ENCODE measurements around the gene PDE8A. TPM values are rescaled to one million over a fixed set of nuclear protein-coding genes. Genes with fewer than 3 reads are reported as not detected.

Gene PDE8A
- total and polyA plus RNA-seq, 4 donors: 11.2 to 47.5 (median 16.6) TPM

DNA sequence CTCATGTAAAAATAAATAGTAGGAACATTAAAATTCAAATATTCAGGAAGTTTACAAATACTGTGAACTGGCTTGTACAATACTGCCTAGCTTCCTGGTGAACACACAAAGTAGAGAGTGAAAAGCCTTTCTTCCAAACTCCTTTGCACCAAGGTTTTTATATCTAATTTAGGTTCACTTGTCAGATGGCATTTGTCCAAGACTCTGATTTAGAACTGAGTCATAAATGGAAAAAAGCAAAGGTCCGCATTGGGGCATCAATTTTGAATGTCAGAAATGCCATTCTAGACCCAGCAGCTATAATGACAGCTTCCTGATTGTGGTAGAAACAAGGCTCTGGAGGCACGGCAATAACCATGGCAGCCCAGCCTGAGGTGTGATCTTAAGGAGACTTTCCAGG, 160.7 kb downstream of the PDE8A start (continued):
- TF ChIP-seq, protein P1, sequence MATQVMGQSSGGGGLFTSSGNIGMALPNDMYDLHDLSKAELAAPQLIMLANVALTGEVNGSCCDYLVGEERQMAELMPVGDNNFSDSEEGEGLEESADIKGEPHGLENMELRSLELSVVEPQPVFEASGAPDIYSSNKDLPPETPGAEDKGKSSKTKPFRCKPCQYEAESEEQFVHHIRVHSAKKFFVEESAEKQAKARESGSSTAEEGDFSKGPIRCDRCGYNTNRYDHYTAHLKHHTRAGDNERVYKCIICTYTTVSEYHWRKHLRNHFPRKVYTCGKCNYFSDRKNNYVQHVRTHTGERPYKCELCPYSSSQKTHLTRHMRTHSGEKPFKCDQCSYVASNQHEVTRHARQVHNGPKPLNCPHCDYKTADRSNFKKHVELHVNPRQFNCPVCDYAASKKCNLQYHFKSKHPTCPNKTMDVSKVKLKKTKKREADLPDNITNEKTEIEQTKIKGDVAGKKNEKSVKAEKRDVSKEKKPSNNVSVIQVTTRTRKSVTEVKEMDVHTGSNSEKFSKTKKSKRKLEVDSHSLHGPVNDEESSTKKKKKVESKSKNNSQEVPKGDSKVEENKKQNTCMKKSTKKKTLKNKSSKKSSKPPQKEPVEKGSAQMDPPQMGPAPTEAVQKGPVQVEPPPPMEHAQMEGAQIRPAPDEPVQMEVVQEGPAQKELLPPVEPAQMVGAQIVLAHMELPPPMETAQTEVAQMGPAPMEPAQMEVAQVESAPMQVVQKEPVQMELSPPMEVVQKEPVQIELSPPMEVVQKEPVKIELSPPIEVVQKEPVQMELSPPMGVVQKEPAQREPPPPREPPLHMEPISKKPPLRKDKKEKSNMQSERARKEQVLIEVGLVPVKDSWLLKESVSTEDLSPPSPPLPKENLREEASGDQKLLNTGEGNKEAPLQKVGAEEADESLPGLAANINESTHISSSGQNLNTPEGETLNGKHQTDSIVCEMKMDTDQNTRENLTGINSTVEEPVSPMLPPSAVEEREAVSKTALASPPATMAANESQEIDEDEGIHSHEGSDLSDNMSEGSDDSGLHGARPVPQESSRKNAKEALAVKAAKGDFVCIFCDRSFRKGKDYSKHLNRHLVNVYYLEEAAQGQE (IDR thresholded peaks at IDR 0.05): no peak
- TF ChIP-seq, protein P2, sequence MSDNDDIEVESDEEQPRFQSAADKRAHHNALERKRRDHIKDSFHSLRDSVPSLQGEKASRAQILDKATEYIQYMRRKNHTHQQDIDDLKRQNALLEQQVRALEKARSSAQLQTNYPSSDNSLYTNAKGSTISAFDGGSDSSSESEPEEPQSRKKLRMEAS (IDR thresholded peaks at IDR 0.05): no peak
- TF ChIP-seq HNF4G (IDR thresholded peaks at IDR 0.05) (no peak), YY1 (IDR thresholded peaks at IDR 0.05) (no peak)

DNA sequence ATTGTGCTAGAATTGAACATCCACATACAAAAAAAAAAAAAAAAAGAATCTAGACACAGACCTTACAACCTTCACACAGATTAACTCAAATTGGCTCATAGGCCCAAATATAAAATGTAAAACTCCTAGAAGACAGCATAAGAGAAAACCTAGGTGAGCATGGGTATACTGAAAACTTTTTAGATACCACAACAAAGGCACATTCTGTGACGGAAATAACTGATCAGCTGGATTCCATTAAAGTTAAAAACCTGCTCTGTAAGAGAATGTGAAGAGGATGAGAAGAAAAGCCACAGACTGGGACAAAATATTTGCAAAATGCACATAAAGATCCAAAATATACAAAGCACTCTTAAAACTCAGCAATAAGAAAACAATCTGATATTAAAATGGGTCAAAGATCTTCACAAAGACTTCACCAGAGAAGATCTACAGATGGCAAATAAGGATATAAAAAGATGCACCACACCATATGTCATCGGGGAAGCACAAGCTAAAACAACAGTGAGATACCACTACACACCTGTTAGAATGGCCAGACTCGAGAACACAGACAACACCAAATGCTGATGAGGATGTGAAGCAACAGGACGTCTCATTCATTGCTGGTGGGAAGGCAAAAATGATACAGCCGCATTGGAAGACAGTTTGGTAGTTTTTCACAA, 167.9 kb downstream of the PDE8A start:
- no peak for DNase-seq (ENCODE audit: low spot score)
- H3K36me3 ChIP-seq (ENCODE audit: control insufficient read depth in 4 of 4, insufficient read depth in 3 of 4, low read depth in 1 of 4, low read length in 3 of 4): no peaks in the 10 kb centered on the region
- WGBS: 87% methylated on average over 5 of the region's 5 CpGs
- no peak overlapping the region for H3K9ac ChIP-seq (ENCODE audit: low read depth in 1 of 2, low read length in 2 of 2)
- H3K4me3 ChIP-seq (ENCODE audit: low read depth in 1 of 3, low read length in 3 of 3): no peak overlapping the region
- no peak for TF ChIP-seq RAD21 (IDR thresholded peaks at IDR 0.05)
- TF ChIP-seq JUND (IDR thresholded peaks at IDR 0.05): no peak
- TF ChIP-seq, protein P2 (IDR thresholded peaks at IDR 0.05): no peak
- TF ChIP-seq, protein P3, sequence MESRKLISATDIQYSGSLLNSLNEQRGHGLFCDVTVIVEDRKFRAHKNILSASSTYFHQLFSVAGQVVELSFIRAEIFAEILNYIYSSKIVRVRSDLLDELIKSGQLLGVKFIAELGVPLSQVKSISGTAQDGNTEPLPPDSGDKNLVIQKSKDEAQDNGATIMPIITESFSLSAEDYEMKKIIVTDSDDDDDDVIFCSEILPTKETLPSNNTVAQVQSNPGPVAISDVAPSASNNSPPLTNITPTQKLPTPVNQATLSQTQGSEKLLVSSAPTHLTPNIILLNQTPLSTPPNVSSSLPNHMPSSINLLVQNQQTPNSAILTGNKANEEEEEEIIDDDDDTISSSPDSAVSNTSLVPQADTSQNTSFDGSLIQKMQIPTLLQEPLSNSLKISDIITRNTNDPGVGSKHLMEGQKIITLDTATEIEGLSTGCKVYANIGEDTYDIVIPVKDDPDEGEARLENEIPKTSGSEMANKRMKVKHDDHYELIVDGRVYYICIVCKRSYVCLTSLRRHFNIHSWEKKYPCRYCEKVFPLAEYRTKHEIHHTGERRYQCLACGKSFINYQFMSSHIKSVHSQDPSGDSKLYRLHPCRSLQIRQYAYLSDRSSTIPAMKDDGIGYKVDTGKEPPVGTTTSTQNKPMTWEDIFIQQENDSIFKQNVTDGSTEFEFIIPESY (IDR thresholded peaks at IDR 0.05): no peak
- no peak for TF ChIP-seq FOXA1 (IDR thresholded peaks at IDR 0.05)
- TF ChIP-seq FOXA2 (IDR thresholded peaks at IDR 0.05): no peak
- no peak for TF ChIP-seq EGR1 (IDR thresholded peaks at IDR 0.05; ENCODE audit: low read depth in 2 of 2)
- TF ChIP-seq, protein P4, sequence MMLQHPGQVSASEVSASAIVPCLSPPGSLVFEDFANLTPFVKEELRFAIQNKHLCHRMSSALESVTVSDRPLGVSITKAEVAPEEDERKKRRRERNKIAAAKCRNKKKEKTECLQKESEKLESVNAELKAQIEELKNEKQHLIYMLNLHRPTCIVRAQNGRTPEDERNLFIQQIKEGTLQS (IDR thresholded peaks at IDR 0.05): no peak
- no peak for TF ChIP-seq SP1 (IDR thresholded peaks at IDR 0.05)
- no peak for TF ChIP-seq GABPA (IDR thresholded peaks at IDR 0.05 in 1 of 2, conservative IDR thresholded peaks at IDR 0.05 in 1 of 2)
- TF ChIP-seq HNF4A (conservative IDR thresholded peaks at IDR 0.05): no peak
- no peak for TF ChIP-seq YY1 (IDR thresholded peaks at IDR 0.05)
- no peak for TF ChIP-seq TAF1 (conservative IDR thresholded peaks at IDR 0.05)
- no peak for TF ChIP-seq NR2F2 (IDR thresholded peaks at IDR 0.05)
- TF ChIP-seq, protein P5, sequence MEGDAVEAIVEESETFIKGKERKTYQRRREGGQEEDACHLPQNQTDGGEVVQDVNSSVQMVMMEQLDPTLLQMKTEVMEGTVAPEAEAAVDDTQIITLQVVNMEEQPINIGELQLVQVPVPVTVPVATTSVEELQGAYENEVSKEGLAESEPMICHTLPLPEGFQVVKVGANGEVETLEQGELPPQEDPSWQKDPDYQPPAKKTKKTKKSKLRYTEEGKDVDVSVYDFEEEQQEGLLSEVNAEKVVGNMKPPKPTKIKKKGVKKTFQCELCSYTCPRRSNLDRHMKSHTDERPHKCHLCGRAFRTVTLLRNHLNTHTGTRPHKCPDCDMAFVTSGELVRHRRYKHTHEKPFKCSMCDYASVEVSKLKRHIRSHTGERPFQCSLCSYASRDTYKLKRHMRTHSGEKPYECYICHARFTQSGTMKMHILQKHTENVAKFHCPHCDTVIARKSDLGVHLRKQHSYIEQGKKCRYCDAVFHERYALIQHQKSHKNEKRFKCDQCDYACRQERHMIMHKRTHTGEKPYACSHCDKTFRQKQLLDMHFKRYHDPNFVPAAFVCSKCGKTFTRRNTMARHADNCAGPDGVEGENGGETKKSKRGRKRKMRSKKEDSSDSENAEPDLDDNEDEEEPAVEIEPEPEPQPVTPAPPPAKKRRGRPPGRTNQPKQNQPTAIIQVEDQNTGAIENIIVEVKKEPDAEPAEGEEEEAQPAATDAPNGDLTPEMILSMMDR (IDR thresholded peaks at IDR 0.05; ENCODE audit: low read depth, low read length, missing input control): no peak
- no peaks in the 10 kb centered on the region for H3K9me3 ChIP-seq (ENCODE audit: control insufficient read depth in 4 of 4, low read length in 3 of 4)
- H3K27me3 ChIP-seq (ENCODE audit: control insufficient read depth in 4 of 4, insufficient read depth in 4 of 4, low read length in 3 of 4): no peaks in the 10 kb centered on the region
- peaks cover 0 to 6% (median 1%) of the 10 kb centered on the region in 4 donors for H3K4me1 ChIP-seq (ENCODE audit: control insufficient read depth in 4 of 4, insufficient read depth in 4 of 4, low read length in 3 of 4)
- no peak overlapping the region for H3K27ac ChIP-seq (ENCODE audit: low read depth in 1 of 2, low read length in 2 of 2)
